Neural cell (in vitro differentiated cells): ENCODE results near the gene LRBA. TPM values are rescaled to one million over a fixed set of nuclear protein-coding genes. Genes with fewer than 3 reads are reported as not detected.
A peak's percentile ranks its signal among the peaks of the same experiment; 100 is the strongest.

Experiments used
- H2AFZ ChIP-seq: fragments of 200-600, 300-800 bp; sonication (generic), shearing (Covaris generic); 2 replicates; pipeline ENCODE4 v1.6.0; 2014; ENCODE audit warnings: low read depth, mild to moderate bottlenecking, antibody characterized with exemption, low read length, moderate library complexity
- H3F3A ChIP-seq: fragments of 200-600 bp; shearing (Covaris generic); 2 replicates; pipeline ENCODE4 v1.6.1; 2016; ENCODE audit warnings: mild to moderate bottlenecking, moderate library complexity, mixed read lengths, antibody characterized with exemption, low read length; ENCODE audit not compliant: insufficient read depth, poor library complexity, severe bottlenecking
- H3K27ac ChIP-seq: fragments of 200-600, 300-800 bp; sonication (generic), shearing (Covaris generic); 2 replicates; pipeline ENCODE4 v1.5.1; 2014; ENCODE audit warnings: mild to moderate bottlenecking, low read length, moderate library complexity
- H3K27me3 ChIP-seq: fragments of 300-800, 200-600 bp; sonication (generic), shearing (Covaris generic); 2 replicates; pipeline ENCODE4 v1.6.0; 2014; ENCODE audit warnings: mild to moderate bottlenecking, low read depth, low read length, moderate library complexity; ENCODE audit not compliant: insufficient read depth
- H3K36me3 ChIP-seq: fragments of 300-800, 200-600 bp; sonication (generic), shearing (Covaris generic); 2 replicates; pipeline ENCODE4 v1.5.1; 2014; ENCODE audit warnings: mild to moderate bottlenecking, antibody characterized with exemption, low read length, moderate library complexity; ENCODE audit not compliant: insufficient read depth
- H3K4me2 ChIP-seq: fragments of 300-800, 200-600 bp; sonication (generic), shearing (Covaris generic); 2 replicates; pipeline ENCODE4 v1.6.0; 2014; ENCODE audit warnings: mild to moderate bottlenecking, low read length
- H3K4me3 ChIP-seq: fragments of 300-800, 200-600 bp; sonication (generic), shearing (Covaris generic); 2 replicates; pipeline ENCODE4 v1.5.1; 2014; ENCODE audit warnings: mild to moderate bottlenecking, low read length, moderate library complexity
- H3K79me2 ChIP-seq: fragments of 200-600 bp; shearing (Covaris generic); replicated peaks from 2 replicates; pipeline ENCODE4 v1.6.0; 2014; ENCODE audit warnings: mild to moderate bottlenecking, low read length, moderate library complexity; ENCODE audit not compliant: insufficient read depth
- H3K9ac ChIP-seq: fragments of 300-800, 200-600 bp; sonication (generic), shearing (Covaris generic); 2 replicates; pipeline ENCODE4 v1.6.1; 2016; ENCODE audit warnings: mild to moderate bottlenecking, low read length, mixed read lengths
- H3K9me2 ChIP-seq: fragments of 200-600 bp; shearing (Covaris generic); 2 replicates; pipeline ENCODE4 v1.6.1; 2016; ENCODE audit warnings: mild to moderate bottlenecking, low read length, mixed read lengths; ENCODE audit not compliant: insufficient read depth
- H3K9me3 ChIP-seq: fragments of 200-600, 300-800 bp; sonication (generic), shearing (Covaris generic); 2 replicates; pipeline ENCODE4 v1.6.1; 2016; ENCODE audit warnings: mild to moderate bottlenecking, mixed run types, low read length, moderate library complexity, mixed read lengths
- H4K20me1 ChIP-seq: fragments of 200-600 bp; shearing (Covaris generic); 2 replicates; pipeline ENCODE4 v1.6.1; 2016; ENCODE audit warnings: mild to moderate bottlenecking, mixed run types; ENCODE audit not compliant: insufficient read depth
- EP300 ChIP-seq: fragments of 450-650 bp; conservative IDR thresholded peaks from 2 replicates; pipeline ENCODE4 v1.6.1; 2014; ENCODE audit warnings: antibody characterized with exemption, mild to moderate bottlenecking, moderate library complexity; ENCODE audit not compliant: poor library complexity, severe bottlenecking
- EZH2 ChIP-seq: fragments of 200-600, 300-800 bp; shearing (Covaris generic), sonication (generic); IDR thresholded peaks from 2 replicates; pipeline ENCODE4 v1.6.1; 2014; ENCODE audit warnings: antibody characterized with exemption, low read length, borderline replicate concordance, mild to moderate bottlenecking; ENCODE audit not compliant: insufficient read depth, poor library complexity, severe bottlenecking
- MXI1 ChIP-seq: fragments of 450-650 bp; conservative IDR thresholded peaks from 2 replicates; pipeline ENCODE4 v1.6.1; 2014; ENCODE audit warnings: antibody characterized with exemption, mild to moderate bottlenecking; ENCODE audit not compliant: poor library complexity, severe bottlenecking
- POLR2AphosphoS5 ChIP-seq: IDR thresholded peaks from 2 replicates; pipeline ENCODE4 v1.6.1; 2012
- RAD21 ChIP-seq: fragments of 450-650 bp; conservative IDR thresholded peaks from 2 replicates; pipeline ENCODE4 v1.6.1; 2014; ENCODE audit warnings: antibody characterized with exemption, mild to moderate bottlenecking, moderate library complexity
- SMC3 ChIP-seq: fragments of 450-650 bp; conservative IDR thresholded peaks from 2 replicates; pipeline ENCODE4 v1.6.1; 2014; ENCODE audit warnings: antibody characterized with exemption, mild to moderate bottlenecking, moderate library complexity; ENCODE audit not compliant: poor library complexity
- TAF1 ChIP-seq: IDR thresholded peaks from 2 replicates; pipeline ENCODE4 v1.6.1; 2012; ENCODE audit warnings: low read depth
- polyA plus RNA-seq: library from polyadenylated mRNA; depleted of rRNA; stranded (reverse); fragments of >200 nt; gene quantifications from 2 replicates; pipeline ENCODE4 v1.2.3, GENCODE V29; 2014
- TF ChIP-seq, protein P1 (sequence below): fragments of 450-650 bp; IDR thresholded peaks from 2 replicates; pipeline ENCODE4 v1.5.1; 2014; ENCODE audit warnings: antibody characterized with exemption, mild to moderate bottlenecking, moderate library complexity; ENCODE audit not compliant: poor library complexity, severe bottlenecking
- TF ChIP-seq, protein P2 (sequence below): IDR thresholded peaks from 2 replicates; pipeline ENCODE4 v1.6.1; 2012; ENCODE audit warnings: borderline replicate concordance

The LRBA gene
- polyA plus RNA-seq, 1 donor from 2014 or later, result 7.1 TPM

DNA sequence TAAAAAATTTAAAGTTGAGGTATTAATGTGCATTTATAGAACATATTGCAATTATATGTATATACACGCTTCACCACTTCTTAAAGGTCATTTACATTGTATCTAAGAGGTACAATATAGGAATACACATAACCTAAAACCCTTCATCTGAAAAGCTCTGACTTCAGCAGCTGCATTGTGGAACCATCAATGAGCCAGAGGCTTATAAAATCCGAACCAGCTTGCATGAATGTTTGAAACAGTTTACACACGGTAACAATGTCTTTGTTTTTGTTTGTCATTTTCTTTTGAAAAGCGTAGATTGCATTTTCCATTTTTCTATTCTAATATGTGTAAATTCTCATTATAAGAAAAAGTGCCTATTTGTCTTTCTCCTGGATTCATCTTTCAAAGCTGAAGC is 715.3 kb downstream of the LRBA start:
- Histone ChIP-seq H3K9me2 (no peaks in the 10 kb centered on the region), H3K4me3 (no peak overlapping the region), H3K9ac (no peak overlapping the region), H4K20me1 (no peaks in the 10 kb centered on the region), H3K27me3 (no peaks in the 10 kb centered on the region), H3K4me2 (no peak overlapping the region), H3K36me3 (no peaks in the 10 kb centered on the region), H3K79me2 (no peaks in the 10 kb centered on the region), H3K27ac (no peak overlapping the region), H3K9me3 (no peaks in the 10 kb centered on the region), H2AFZ (no peak overlapping the region), H3F3A (no peaks in the 10 kb centered on the region)
- TF ChIP-seq, protein P1, sequence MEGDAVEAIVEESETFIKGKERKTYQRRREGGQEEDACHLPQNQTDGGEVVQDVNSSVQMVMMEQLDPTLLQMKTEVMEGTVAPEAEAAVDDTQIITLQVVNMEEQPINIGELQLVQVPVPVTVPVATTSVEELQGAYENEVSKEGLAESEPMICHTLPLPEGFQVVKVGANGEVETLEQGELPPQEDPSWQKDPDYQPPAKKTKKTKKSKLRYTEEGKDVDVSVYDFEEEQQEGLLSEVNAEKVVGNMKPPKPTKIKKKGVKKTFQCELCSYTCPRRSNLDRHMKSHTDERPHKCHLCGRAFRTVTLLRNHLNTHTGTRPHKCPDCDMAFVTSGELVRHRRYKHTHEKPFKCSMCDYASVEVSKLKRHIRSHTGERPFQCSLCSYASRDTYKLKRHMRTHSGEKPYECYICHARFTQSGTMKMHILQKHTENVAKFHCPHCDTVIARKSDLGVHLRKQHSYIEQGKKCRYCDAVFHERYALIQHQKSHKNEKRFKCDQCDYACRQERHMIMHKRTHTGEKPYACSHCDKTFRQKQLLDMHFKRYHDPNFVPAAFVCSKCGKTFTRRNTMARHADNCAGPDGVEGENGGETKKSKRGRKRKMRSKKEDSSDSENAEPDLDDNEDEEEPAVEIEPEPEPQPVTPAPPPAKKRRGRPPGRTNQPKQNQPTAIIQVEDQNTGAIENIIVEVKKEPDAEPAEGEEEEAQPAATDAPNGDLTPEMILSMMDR, result no peak
- TF ChIP-seq, protein P2, sequence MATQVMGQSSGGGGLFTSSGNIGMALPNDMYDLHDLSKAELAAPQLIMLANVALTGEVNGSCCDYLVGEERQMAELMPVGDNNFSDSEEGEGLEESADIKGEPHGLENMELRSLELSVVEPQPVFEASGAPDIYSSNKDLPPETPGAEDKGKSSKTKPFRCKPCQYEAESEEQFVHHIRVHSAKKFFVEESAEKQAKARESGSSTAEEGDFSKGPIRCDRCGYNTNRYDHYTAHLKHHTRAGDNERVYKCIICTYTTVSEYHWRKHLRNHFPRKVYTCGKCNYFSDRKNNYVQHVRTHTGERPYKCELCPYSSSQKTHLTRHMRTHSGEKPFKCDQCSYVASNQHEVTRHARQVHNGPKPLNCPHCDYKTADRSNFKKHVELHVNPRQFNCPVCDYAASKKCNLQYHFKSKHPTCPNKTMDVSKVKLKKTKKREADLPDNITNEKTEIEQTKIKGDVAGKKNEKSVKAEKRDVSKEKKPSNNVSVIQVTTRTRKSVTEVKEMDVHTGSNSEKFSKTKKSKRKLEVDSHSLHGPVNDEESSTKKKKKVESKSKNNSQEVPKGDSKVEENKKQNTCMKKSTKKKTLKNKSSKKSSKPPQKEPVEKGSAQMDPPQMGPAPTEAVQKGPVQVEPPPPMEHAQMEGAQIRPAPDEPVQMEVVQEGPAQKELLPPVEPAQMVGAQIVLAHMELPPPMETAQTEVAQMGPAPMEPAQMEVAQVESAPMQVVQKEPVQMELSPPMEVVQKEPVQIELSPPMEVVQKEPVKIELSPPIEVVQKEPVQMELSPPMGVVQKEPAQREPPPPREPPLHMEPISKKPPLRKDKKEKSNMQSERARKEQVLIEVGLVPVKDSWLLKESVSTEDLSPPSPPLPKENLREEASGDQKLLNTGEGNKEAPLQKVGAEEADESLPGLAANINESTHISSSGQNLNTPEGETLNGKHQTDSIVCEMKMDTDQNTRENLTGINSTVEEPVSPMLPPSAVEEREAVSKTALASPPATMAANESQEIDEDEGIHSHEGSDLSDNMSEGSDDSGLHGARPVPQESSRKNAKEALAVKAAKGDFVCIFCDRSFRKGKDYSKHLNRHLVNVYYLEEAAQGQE, result no peak
- no peak for TF ChIP-seq TAF1
- no peak for TF ChIP-seq EZH2
- TF ChIP-seq MXI1, result no peak
- TF ChIP-seq SMC3, result no peak
- no peak for TF ChIP-seq EP300
- TF ChIP-seq RAD21, result no peak
- no peak for TF ChIP-seq POLR2AphosphoS5

DNA sequence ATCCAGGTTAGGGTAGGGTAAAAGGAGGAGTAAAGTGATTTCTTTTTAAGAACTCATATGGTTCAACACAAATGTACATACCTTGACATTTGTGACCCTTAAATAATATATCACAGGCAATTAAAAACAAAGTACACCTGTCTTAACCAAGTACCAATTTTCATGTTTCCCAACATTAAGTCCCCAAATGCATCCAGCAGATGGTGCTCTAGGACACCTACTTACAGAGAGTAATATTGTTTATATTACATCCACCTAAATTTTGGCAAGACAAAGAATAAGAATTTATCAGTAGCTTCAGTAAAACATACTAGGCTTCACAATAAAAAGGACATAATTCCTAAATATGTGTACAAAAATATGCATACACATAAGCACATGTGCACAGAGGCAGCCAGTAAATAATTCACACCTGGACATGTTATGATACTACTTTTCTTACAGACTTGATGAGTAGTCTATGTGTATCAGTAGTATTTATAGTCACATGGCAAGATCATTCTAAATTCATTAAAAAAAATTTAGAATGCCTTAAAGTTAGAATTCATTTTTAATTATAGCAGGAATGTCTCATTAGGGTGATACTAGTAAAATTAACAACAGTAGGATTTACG is 717.1 kb downstream of the LRBA start:
- Histone ChIP-seq H3K27me3 (no peaks in the 10 kb centered on the region), H3K27ac (no peak overlapping the region), H3K9me3 (no peaks in the 10 kb centered on the region), H3K4me2 (no peak overlapping the region), H3K79me2 (no peaks in the 10 kb centered on the region), H2AFZ (no peak overlapping the region), H3K9me2 (no peaks in the 10 kb centered on the region), H3F3A (no peaks in the 10 kb centered on the region), H3K36me3 (no peaks in the 10 kb centered on the region), H3K4me3 (no peak overlapping the region), H4K20me1 (no peaks in the 10 kb centered on the region), H3K9ac (no peak overlapping the region)
- TF ChIP-seq RAD21 (peak; percentile 87), POLR2AphosphoS5 (no peak), SMC3 (peak; percentile 92)
- TF ChIP-seq, protein P1, result peak; percentile 85
